Measurements from ENCODE around the gene TFCP2L1.

Gene TFCP2L1

GRCh38 chr2:121196132-121196848, 88.7 kb downstream of the TFCP2L1 start:
- no peak for DNase-seq (ENCODE audit: low spot score)

DNA sequence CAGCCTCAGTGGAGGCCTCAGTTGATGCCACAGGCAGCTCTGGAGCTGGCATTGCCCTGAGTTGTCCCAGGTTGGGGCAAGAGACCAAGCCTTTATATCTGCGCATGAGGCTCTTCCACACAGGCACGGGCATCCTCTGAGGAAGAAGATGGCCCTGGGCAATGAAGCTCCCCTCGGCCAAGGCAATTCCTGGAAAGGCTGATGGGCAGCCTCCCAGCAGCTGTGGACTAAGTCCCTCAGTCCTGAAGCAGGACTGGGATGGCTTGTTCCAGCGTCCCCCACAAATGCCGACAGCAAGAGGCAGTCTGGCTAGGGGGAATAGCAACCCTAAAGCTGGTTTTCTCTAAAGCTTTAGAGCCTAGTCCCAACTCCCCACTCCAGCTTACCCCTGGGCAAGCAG, 90.0 kb downstream of the TFCP2L1 start:
- DNase-seq (ENCODE audit: low spot score) = no peak

GRCh38 chr2:121194626-121195025, 90.4 kb downstream of the TFCP2L1 start:
- DNase-seq (ENCODE audit: low spot score) = no peak

DNA sequence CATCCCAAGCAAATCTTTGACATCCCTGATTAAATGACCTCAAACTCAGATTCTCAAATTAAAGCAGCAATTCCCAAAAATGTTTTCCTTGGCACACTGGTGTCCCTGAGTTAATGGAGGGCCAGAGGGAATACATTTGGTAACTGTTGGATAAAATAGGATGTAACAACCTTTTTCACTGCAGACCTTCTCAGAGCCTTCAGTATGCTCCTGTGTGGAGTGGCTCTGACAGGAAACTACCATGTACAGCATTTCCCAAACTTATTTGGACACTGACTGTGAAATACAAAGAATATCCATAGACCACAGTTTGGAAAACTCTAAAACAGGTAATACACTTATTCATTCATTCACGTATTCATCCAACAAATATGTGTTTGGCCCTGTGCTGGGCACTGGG, 91.8 kb downstream of the TFCP2L1 start:
- DNase-seq (ENCODE audit: low spot score) = no peak

GRCh38 chr2:121192576-121192975, 92.4 kb downstream of the TFCP2L1 start:
- DNase-seq (ENCODE audit: low spot score) = no peak

- no peak for DNase-seq (ENCODE audit: low spot score)
Observed at GRCh38 chr2:121191191-121192170, 93.5 kb downstream of the TFCP2L1 start.

- no peak for DNase-seq (ENCODE audit: low spot score)
Observed at GRCh38 chr2:121189661-121190381, 95.2 kb downstream of the TFCP2L1 start.

DNA sequence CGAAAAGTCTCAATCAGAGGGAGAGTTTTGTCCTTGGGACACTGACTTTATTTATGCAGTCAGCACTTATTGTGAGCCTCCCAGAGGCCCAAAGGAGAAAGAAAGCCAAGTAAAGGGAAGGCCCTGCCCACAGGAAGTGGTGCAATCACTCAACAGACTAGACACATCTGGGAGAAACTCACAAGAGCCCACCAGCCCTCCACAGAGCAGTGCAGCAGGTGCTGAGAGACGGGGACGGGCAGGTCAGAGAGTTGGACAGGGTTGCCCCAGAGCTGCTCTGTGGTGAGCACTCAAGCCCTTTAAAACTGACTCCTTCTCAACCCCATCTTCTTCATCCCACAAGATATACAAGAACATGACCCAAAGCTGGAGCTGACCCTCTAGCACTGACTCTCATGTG, 96.0 kb downstream of the TFCP2L1 start:
- no peak for DNase-seq (ENCODE audit: low spot score)

DNA sequence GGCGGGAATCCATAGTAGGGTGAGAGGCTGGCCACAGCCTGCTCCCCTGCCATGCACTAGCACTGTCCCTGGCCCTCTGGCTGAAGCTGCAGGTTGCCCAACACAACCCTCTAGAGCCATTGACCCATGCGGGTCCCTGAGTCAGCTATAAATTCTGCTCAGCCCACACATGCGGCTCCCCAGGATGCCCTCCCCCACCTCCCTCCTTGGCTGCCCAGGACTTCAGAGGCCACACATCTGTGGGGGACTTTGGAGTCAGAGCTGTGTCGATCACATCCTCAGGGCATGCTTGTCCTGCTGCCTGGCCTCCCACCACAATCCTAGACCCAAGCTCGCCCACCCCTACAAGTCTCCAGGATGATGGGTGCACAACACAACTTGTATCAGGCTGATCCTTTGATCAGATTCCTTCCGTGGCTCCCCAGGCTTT, 97.0 kb downstream of the TFCP2L1 start:
- no peak for DNase-seq (ENCODE audit: low spot score)

DNA sequence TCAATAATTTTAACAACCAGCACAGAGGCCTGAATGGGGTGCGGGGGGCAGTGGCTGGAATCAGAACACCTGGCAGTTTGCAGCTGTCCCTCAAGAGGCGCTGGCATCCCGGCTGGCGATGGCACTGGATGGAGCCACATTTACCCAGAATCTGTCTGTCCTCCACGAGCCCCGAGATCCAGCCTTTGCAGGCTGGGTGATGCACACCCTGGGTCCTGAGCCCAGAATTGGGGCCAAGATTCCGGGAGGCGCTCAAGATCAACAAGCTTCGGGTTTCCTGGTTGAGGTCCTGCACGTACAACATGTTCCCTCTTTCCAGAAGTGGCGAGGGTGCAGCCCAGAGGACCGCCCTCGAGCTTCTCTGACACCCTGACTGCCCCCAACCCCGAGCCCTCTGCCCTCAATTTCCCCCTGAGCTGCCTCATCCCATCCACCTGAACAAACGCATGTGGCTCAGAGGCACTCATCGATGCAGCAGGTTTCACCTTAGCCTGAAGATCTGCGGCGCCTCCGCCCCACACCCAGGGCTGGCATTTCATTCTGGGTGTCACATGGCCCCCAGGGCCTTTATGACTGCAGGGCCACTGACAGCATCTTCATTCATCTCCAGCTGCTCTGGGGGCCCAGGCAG, 97.5 kb downstream of the TFCP2L1 start:
- DNase-seq (ENCODE audit: low spot score) = no peak

DNA sequence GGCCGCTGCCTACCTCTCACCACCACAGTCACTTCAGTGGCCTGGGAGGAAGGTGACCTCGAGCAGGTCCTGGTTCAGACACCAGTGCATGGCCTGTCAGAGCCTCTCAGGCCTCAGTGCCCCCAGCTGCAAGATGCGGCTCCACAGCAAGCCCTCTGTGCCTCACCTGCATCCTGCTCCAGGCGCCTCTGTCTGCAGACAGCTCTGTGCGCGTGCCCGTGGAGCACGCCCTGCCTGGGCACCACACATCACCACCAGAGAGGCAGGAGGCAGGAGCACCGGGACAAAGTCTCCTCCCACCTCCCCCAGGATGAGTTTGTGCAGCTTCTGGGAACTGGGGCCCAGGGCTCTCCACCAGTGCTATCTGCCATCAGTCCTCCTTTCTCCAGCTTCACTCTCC, 98.7 kb downstream of the TFCP2L1 start:
- DNase-seq (ENCODE audit: low spot score) = no peak

- DNase-seq (ENCODE audit: low spot score) = no peak
Observed at GRCh38 chr2:121185571-121186074, 99.4 kb downstream of the TFCP2L1 start.

DNA sequence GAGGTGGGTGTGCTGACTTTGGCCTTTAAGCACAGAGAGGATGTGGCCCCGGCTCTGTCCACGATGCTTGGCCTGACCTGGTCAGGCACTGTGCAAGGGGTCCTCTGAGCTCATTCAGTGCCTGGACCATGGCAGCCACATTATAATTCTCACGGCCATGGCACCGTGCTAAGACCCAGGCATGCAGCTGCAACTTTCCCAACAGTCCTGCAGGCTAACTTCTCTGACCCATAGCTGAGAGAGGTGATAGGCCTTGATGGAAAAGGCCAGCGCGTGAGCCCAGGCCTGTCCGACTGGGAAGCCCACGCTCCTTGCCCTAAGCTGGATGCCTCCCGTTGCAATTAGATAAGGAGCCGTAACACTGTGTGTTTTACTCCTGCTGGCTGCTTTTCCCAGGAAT, 99.9 kb downstream of the TFCP2L1 start:
- DNase-seq (ENCODE audit: low spot score) = no peak

DNA sequence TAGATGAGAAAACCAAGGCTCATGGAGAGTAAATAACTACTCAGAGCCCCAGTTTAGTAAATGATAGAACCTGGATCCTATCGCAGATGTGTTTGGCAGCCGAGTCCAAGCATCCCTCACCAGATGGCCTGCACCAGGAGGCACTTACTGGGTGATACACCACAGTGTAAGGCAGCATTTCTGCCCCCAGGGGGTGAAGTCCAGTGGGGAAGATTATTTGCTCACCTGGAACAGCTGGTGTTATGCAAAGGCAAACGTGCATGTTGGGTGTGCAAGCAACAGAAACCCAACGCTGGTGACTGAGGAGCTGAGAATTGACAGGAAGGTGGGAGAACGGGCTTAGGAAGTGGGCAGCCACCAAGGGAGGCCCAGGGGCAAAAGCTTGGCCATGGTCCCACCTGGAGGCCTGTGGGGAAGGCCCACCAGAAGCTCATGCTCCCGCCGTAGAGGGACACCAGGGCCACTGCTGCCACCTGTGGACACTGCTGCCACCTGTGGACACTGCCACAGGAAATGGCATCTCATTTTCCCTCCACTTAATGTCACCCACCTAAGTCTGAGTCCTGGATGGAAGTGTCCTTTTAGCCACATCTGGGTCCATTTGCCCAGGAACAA, 100.6 kb downstream of the TFCP2L1 start:
- no peak for DNase-seq (ENCODE audit: low spot score)

DNA sequence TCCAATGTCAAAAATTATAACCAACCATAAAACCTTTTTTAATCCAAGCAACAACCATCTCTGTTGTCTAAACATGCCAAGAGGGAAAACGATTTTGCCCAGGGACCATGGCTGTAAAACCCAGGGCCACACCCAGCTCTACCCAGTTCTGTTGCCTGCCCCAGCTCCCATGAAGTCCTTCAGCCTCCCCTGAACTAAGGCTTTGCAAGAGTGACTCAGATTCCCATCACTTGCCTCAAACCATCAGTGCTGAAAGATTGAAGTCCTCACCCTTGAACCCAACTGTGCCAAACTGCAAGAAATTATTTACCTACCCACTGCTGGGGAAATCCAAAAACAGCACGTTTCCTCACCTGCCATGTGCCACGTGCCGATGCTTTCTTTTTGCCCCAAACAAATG, 102.5 kb downstream of the TFCP2L1 start:
- no peak for DNase-seq (ENCODE audit: low spot score)

DNA sequence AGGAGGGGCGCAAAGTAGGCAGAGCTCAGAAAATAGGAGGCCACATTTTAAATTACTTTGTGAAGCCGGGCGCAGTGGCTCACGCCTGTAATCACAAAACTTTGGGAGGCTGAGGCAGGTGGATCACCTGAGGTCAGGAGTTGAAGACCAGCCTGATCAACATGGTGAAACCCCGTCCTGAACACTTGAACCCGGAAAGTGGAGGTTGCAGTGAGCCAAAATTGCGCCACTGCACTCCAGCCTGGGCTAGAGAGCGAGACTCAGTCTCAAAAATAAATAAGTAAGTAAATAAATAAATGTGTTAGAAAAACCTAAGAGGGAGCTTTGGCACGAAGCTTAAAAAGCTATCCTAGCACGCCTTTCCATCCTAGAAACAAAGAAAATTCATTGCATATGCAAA, 105.5 kb downstream of the TFCP2L1 start:
- DNase-seq (ENCODE audit: low spot score) = no peak

- DNase-seq (ENCODE audit: low spot score) = no peak
Observed at GRCh38 chr2:121178730-121179129, 106.3 kb downstream of the TFCP2L1 start.

- DNase-seq (ENCODE audit: low spot score) = no peak
Observed at GRCh38 chr2:121177896-121178295, 107.1 kb downstream of the TFCP2L1 start.

- no peak for DNase-seq (ENCODE audit: low spot score)
Observed at GRCh38 chr2:121175326-121175725, 109.7 kb downstream of the TFCP2L1 start.

DNA sequence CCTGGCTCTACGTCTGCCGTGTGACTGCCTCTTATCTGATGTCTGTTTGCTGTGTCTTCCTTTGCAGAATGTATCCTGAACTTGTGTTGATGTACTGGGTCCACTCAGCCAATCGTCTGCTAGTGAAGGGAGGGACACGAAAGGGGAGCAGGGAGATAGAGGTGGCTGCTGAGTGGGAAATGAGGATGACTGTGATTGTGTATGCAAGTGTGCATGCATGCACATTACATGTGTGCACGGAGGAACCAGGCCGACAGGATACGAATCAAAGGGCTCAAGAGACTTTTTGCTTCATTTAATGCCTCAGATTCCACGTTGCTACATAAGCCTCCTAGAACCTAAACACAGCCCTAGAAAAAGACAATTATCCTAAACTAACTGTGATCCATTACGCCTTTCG, 111.2 kb downstream of the TFCP2L1 start:
- no peak for DNase-seq (ENCODE audit: low spot score)

GRCh38 chr2:121173112-121173511, 111.9 kb downstream of the TFCP2L1 start:
- DNase-seq (ENCODE audit: low spot score) = no peak

All from activated CD4-positive, alpha-beta T cell treated with anti-CD3 and anti-CD28 coated beads, Interleukin-2, Interleukin-4, amounts not matched to agents 100 ng/mL and 50 ng/mL, durations not matched to agents 16 hours and 8 hours (primary cell).